SU-DHL-6 (cell line): Measurements from ENCODE around the gene RIMBP3C.
"Not testable (repeated sequence)": the region's sequence is repeated elsewhere in the genome, so short reads cannot be mapped to it uniquely, and the experiment has no call there.

Experiments
- EZH2phosphoT487 ChIP-seq: fragments of 200-600 bp; sonication (generic), shearing (Covaris generic); conservative IDR thresholded peaks from 2 replicates; pipeline ENCODE4 v1.6.1; 2018; ENCODE audit warnings: mild to moderate bottlenecking, antibody characterized with exemption, low read length, moderate library complexity, mixed read lengths
- TF ChIP-seq, protein P1 (sequence below): fragments of 200-600 bp; sonication (generic); IDR thresholded peaks from one replicate; pipeline ENCODE4 v1.5.1; 2017; ENCODE audit warnings: antibody characterized with exemption, mild to moderate bottlenecking, low read length, moderate library complexity; ENCODE audit not compliant: insufficient read depth, poor library complexity, severe bottlenecking

DNA sequence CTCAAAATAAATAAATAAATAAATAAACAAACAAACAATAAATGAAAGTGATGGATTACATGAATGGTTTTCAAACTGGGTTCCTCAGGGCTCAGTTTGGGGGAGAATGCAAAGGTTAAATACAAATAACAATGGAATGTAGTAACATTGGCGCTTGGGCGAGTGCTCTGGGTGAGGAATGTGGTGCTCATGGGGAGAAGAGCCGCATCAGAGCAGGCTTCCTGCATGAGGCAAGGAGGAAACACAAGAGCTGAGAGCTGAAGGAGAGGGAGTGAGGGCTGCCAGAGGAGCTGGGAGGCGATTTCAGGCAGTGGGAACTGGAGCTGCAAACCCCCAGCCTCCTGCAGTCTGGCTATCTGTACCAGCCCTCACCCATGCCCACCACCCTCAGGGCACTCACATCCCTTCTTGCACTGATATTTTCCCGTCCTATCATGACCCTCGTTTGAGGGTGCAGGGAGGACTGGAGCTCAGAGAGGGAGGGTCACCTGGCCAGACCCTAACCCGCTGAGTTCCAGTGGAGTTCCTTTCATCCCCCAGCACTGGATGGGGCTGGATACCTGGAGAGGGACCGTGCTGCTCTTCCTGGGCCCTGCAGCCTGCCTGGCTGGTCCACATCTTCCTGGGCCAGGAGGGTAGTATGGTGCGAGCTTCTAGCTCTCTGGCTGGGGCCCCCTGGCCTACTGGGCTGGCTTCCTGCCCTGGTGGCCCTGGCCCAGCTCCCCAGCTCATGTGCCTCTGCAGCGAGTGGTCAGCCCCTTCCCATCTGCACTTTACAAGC lies 8.3 kb upstream of the RIMBP3C start:
- TF ChIP-seq, protein P1, sequence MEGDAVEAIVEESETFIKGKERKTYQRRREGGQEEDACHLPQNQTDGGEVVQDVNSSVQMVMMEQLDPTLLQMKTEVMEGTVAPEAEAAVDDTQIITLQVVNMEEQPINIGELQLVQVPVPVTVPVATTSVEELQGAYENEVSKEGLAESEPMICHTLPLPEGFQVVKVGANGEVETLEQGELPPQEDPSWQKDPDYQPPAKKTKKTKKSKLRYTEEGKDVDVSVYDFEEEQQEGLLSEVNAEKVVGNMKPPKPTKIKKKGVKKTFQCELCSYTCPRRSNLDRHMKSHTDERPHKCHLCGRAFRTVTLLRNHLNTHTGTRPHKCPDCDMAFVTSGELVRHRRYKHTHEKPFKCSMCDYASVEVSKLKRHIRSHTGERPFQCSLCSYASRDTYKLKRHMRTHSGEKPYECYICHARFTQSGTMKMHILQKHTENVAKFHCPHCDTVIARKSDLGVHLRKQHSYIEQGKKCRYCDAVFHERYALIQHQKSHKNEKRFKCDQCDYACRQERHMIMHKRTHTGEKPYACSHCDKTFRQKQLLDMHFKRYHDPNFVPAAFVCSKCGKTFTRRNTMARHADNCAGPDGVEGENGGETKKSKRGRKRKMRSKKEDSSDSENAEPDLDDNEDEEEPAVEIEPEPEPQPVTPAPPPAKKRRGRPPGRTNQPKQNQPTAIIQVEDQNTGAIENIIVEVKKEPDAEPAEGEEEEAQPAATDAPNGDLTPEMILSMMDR: not testable (repeated sequence)
- not testable (repeated sequence) for TF ChIP-seq EZH2phosphoT487
